ENCODE data around the gene RRBP1.

- TF ChIP-seq POLR2A (IDR thresholded peaks at IDR 0.05) (no peak), CTCF (IDR thresholded peaks at IDR 0.05) (no peak)
These were observed 102.5 kb downstream of the RRBP1 start for GRCh38 chr20:17579369-17580039.

All from lower leg skin (tissue), 3 donors.